Measurements from ENCODE around the gene ZNF710. TPM values are rescaled to one million over a fixed set of nuclear protein-coding genes. Genes with fewer than 3 reads are reported as not detected.

The ZNF710 gene
- total and polyA plus RNA-seq, 2 of the 13 experiments (the other 11 are each of a cell fraction or from before 2014, with no cell fraction given) = 4.7 to 20.6 TPM

- TF ChIP-seq, protein P1, sequence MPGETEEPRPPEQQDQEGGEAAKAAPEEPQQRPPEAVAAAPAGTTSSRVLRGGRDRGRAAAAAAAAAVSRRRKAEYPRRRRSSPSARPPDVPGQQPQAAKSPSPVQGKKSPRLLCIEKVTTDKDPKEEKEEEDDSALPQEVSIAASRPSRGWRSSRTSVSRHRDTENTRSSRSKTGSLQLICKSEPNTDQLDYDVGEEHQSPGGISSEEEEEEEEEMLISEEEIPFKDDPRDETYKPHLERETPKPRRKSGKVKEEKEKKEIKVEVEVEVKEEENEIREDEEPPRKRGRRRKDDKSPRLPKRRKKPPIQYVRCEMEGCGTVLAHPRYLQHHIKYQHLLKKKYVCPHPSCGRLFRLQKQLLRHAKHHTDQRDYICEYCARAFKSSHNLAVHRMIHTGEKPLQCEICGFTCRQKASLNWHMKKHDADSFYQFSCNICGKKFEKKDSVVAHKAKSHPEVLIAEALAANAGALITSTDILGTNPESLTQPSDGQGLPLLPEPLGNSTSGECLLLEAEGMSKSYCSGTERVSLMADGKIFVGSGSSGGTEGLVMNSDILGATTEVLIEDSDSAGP (CRISPR knock-in tag; IDR thresholded peaks at IDR 0.05; ENCODE audit: borderline replicate concordance) = 0 out of 2 replicates have a peak, but pooled peaks have one; percentile 20
- TF ChIP-seq ZMYM2 (CRISPR knock-in tag; IDR thresholded peaks at IDR 0.05) (peak; percentile 88), ZNF7 (CRISPR knock-in tag; IDR thresholded peaks at IDR 0.05) (peak; percentile 70), GATAD2A (CRISPR knock-in tag; IDR thresholded peaks at IDR 0.05) (peak; percentile 55; the same call in 1 of the 2 replicates), HOXA3 (CRISPR knock-in tag; IDR thresholded peaks at IDR 0.05) (peak; percentile 30; the same call in 1 of the 2 replicates), SPEN (CRISPR knock-in tag; IDR thresholded peaks at IDR 0.05; ENCODE audit: low read depth) (peak; percentile 60; the same call in 1 of the 2 replicates), MTA1 (CRISPR knock-in tag; IDR thresholded peaks at IDR 0.05; ENCODE audit: borderline replicate concordance) (peak; percentile 56; the same call in 1 of the 2 replicates), SOX6 (IDR thresholded peaks at IDR 0.05) (no peak), SOX6 (CRISPR knock-in tag; IDR thresholded peaks at IDR 0.05) (0 out of 2 replicates have a peak, but pooled peaks have one; percentile 17), RARA (CRISPR knock-in tag; IDR thresholded peaks at IDR 0.05) (peak; percentile 84), KDM6A (CRISPR knock-in tag; IDR thresholded peaks at IDR 0.05; ENCODE audit: low read depth) (0 out of 2 replicates have a peak, but pooled peaks have one; percentile 36), SALL2 (CRISPR knock-in tag; IDR thresholded peaks at IDR 0.05) (no peak)
- TF ChIP-seq, protein P2, sequence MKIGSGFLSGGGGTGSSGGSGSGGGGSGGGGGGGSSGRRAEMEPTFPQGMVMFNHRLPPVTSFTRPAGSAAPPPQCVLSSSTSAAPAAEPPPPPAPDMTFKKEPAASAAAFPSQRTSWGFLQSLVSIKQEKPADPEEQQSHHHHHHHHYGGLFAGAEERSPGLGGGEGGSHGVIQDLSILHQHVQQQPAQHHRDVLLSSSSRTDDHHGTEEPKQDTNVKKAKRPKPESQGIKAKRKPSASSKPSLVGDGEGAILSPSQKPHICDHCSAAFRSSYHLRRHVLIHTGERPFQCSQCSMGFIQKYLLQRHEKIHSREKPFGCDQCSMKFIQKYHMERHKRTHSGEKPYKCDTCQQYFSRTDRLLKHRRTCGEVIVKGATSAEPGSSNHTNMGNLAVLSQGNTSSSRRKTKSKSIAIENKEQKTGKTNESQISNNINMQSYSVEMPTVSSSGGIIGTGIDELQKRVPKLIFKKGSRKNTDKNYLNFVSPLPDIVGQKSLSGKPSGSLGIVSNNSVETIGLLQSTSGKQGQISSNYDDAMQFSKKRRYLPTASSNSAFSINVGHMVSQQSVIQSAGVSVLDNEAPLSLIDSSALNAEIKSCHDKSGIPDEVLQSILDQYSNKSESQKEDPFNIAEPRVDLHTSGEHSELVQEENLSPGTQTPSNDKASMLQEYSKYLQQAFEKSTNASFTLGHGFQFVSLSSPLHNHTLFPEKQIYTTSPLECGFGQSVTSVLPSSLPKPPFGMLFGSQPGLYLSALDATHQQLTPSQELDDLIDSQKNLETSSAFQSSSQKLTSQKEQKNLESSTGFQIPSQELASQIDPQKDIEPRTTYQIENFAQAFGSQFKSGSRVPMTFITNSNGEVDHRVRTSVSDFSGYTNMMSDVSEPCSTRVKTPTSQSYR (CRISPR knock-in tag; IDR thresholded peaks at IDR 0.05; ENCODE audit: borderline replicate concordance) = peak; percentile 33; the same call in 1 of the 2 replicates
- TF ChIP-seq, protein P3, sequence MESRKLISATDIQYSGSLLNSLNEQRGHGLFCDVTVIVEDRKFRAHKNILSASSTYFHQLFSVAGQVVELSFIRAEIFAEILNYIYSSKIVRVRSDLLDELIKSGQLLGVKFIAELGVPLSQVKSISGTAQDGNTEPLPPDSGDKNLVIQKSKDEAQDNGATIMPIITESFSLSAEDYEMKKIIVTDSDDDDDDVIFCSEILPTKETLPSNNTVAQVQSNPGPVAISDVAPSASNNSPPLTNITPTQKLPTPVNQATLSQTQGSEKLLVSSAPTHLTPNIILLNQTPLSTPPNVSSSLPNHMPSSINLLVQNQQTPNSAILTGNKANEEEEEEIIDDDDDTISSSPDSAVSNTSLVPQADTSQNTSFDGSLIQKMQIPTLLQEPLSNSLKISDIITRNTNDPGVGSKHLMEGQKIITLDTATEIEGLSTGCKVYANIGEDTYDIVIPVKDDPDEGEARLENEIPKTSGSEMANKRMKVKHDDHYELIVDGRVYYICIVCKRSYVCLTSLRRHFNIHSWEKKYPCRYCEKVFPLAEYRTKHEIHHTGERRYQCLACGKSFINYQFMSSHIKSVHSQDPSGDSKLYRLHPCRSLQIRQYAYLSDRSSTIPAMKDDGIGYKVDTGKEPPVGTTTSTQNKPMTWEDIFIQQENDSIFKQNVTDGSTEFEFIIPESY (CRISPR knock-in tag; IDR thresholded peaks at IDR 0.05) = peak; percentile 26; the same call in 1 of the 2 replicates
- TF ChIP-seq, protein P4, sequence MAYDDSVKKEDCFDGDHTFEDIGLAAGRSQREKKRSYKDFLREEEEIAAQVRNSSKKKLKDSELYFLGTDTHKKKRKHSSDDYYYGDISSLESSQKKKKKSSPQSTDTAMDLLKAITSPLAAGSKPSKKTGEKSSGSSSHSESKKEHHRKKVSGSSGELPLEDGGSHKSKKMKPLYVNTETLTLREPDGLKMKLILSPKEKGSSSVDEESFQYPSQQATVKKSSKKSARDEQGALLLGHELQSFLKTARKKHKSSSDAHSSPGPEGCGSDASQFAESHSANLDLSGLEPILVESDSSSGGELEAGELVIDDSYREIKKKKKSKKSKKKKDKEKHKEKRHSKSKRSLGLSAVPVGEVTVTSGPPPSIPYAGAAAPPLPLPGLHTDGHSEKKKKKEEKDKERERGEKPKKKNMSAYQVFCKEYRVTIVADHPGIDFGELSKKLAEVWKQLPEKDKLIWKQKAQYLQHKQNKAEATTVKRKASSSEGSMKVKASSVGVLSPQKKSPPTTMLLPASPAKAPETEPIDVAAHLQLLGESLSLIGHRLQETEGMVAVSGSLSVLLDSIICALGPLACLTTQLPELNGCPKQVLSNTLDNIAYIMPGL (CRISPR knock-in tag; IDR thresholded peaks at IDR 0.05; ENCODE audit: borderline replicate concordance in 1 of 2, low read depth in 1 of 2) = no peak
- TF ChIP-seq, protein P5, sequence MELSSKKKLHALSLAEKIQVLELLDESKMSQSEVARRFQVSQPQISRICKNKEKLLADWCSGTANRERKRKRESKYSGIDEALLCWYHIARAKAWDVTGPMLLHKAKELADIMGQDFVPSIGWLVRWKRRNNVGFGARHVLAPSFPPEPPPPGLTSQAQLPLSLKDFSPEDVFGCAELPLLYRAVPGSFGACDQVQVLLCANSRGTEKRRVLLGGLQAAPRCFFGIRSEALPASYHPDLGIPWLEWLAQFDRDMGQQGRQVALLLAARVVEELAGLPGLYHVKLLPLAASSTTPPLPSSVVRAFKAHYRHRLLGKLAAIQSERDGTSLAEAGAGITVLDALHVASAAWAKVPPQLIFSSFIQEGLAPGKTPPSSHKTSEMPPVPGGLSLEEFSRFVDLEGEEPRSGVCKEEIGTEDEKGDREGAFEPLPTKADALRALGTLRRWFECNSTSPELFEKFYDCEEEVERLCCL (CRISPR knock-in tag; IDR thresholded peaks at IDR 0.05; ENCODE audit: borderline replicate concordance) = no peak
Measured at GRCh38 chr15:90018216-90018831, 17.2 kb downstream of the ZNF710 start (continued).

All from HepG2 (cell line).